Heart left ventricle (tissue), 16 donors: ENCODE results near the gene ULK4. TPM values are rescaled to one million over a fixed set of nuclear protein-coding genes. Genes with fewer than 3 reads are reported as not detected.
"Not testable (repeated sequence)": the region's sequence is repeated elsewhere in the genome, so short reads cannot be mapped to it uniquely, and the experiment has no call there.

ENCODE experiments used
- ATAC-seq, 4 donors: fragments of 200-7000 bp; cut with Tn5 transposase; one replicate each; pipeline ENCODE4 v1.9.1; 2020 to 2022; ENCODE audit warnings: moderate library complexity in 4 of 4, mild to moderate bottlenecking in 3 of 4, moderate number of reproducible peaks in 1 of 4
- DNase-seq, 5 donors: peaks; one replicate each; pipeline ENCODE4 v3.0.0-alpha.2; 2020
- H3K27ac ChIP-seq, 12 donors: fragments of 200-600 bp; sonication (generic) in 4 of 12; one replicate each; pipeline versions ENCODE4 v1.5.0 to v1.8.0; 2016 to 2022; ENCODE audit warnings: mild to moderate bottlenecking in 2 of 12
- H3K27me3 ChIP-seq, 9 donors: fragments of 200-600 bp; sonication (generic) in 2 of 9; one replicate each; pipeline versions ENCODE4 v1.5.1 to v1.8.0; 2016 to 2022; ENCODE audit warnings: mild to moderate bottlenecking in 3 of 9
- H3K36me3 ChIP-seq, 9 donors: fragments of 200-600 bp; sonication (generic) in 2 of 9; one replicate each; pipeline versions ENCODE4 v1.5.0 to v1.8.0; 2018 to 2022; ENCODE audit warnings: mild to moderate bottlenecking in 2 of 9
- H3K4me1 ChIP-seq, 12 donors: fragments of 200-600 bp; sonication (generic) in 4 of 12; one replicate each; pipeline versions ENCODE4 v1.5.0 to v1.8.0; 2016 to 2022; ENCODE audit warnings: mild to moderate bottlenecking in 3 of 12
- H3K4me3 ChIP-seq, 12 donors: fragments of 200-600 bp; sonication (generic) in 4 of 12; one replicate each; pipeline versions ENCODE4 v1.5.0 to v1.8.0; 2017 to 2022; ENCODE audit warnings: mild to moderate bottlenecking in 9 of 12, moderate library complexity in 4 of 12
- H3K9me3 ChIP-seq, 12 donors: fragments of 200-600 bp; sonication (generic) in 4 of 12; one replicate each; pipeline versions ENCODE4 v1.5.0 to v1.8.0; 2016 to 2022; ENCODE audit warnings: mild to moderate bottlenecking in 1 of 12
- CTCF ChIP-seq, 12 donors: fragments of 200-600 bp; sonication (generic) in 4 of 12; IDR thresholded peaks; one replicate each; pipeline versions ENCODE4 v1.5.0 to v1.8.0; 2018 to 2022; ENCODE audit warnings: antibody characterized with exemption in 12 of 12, mild to moderate bottlenecking in 5 of 12
- POLR2A ChIP-seq, 2 donors: fragments of 450-650 bp; IDR thresholded peaks; one replicate each; pipeline ENCODE4 v1.6.1; 2017; ENCODE audit warnings: antibody characterized with exemption in 2 of 2, mild to moderate bottlenecking in 2 of 2, moderate library complexity in 2 of 2
- WGBS, 4 donors: extraction: QIAGEN DNeasy Blood & Tissue Kit in 2 of 4; methylation state at CpG; one replicate each; pipeline versions ENCODE4 v1.1.5 to v1.1.7; 2013 to 2018; 5-methylcytosine and 5-hydroxymethylcytosine counted together
- intact Hi-C, 10 donors: fragments of 100-400 bp; cut with DNase I; formaldehyde crosslinking; loops; one replicate each; pipeline versions ENCODE4 v1.11.1 to v1.14.2; 2022
- polyA plus RNA-seq, 2 donors: library from polyadenylated mRNA; stranded (reverse); fragments of 200-250 nt; gene quantifications; one replicate each; pipeline ENCODE4 v1.2.3, GENCODE V29; 2013
- total RNA-seq, 9 donors: library from RNA; depleted of rRNA in 2 of 9; stranded (reverse); fragments of >200 nt in 2 of 9; fragmentation: NEBNext Ultra II Directional in 3 of 9; extraction: Animal tissue kit (Norgen Biotek cat#: 25700) in 3 of 9; gene quantifications; one replicate each; pipeline versions ENCODE4 v1.1.0 to v1.2.4, GENCODE V29; 2016 to 2023
- donor health status: ischemic (EF 13 %, LVEDD 7.1; RV severe dilation, severe dysfunction).
- donor health status: healthy with polysubstance abuse.
- donor health status: DM: no; HTN: yes; CAD: no.
- donor health status: DM: no; HTN: no; CAD: no.
- donor health status: ischemic (EF 25% LVEDD 6.9; RV normal size, moderate dysfunction).
- donor health status: ischemic (EF 25% LVEDD 5.7; RV mildly dilated, moderate dysfunction).
- donor health status: healthy.
- donor health status: DM: yes; HTN: yes; CAD: no.
- donor health status: ischemic (EF 35%, LVEDD 5.7; RV mildly dilated, moderate dysfunction).
- donor health status: nonischemic (EF 11% LVEDD 7.7; RV severe dilation, severe dysfunction).
- donor health status: DM: yes; HTN: yes; CAD: no.
- donor health status: PGD.
- donor health status: ischemic (EF 29% LVEDD 5.4; RV normal size, mild dysfunction).
- donor health status: nonischemic (EF 23%, LVEDD 6.1; RV moderate dilation, normal function).

ULK4 gene
- total and polyA plus RNA-seq, 11 donors = 0.91 to 6.1 (median 2.1) TPM

DNA sequence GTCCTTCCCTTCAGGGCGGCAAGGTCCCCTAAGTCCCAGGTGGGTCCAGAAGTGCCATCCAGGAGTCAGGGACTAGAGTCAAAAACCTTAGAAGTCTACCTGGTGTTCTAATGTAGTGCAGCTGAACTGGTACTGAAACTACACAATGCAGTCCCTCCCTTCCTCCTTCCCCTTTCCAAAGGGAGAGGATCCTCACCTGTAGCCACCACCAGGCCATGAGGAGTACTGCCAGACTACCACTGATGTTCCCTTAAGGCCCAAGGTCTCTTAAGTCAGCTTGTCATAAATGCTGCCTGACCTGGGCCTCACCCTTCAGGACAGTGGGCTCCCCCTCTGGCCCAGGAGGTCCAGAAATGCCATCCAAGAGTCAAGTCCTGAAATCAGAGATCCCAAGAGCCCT lies 98.9 kb downstream of the ULK4 start:
- DNase-seq = no peak
- H3K9me3 ChIP-seq = peaks cover 0 to 11% (median 0%) of the 10 kb centered on the region in 12 donors
- H3K27me3 ChIP-seq = no peaks in the 10 kb centered on the region
- no peaks in the 10 kb centered on the region for H3K36me3 ChIP-seq
- 91 to 100% (median 98%) methylated on average over 1 of the region's 1 CpG for WGBS, 4 donors
- no peak for ATAC-seq
- intact Hi-C loops = no loop called here
- H3K4me3 ChIP-seq = no peak overlapping the region
- H3K27ac ChIP-seq = no peak overlapping the region
- TF ChIP-seq CTCF (IDR thresholded peaks at IDR 0.05) = no peak
- no peak for TF ChIP-seq POLR2A (IDR thresholded peaks at IDR 0.05)
- no peaks in the 10 kb centered on the region for H3K4me1 ChIP-seq

DNA sequence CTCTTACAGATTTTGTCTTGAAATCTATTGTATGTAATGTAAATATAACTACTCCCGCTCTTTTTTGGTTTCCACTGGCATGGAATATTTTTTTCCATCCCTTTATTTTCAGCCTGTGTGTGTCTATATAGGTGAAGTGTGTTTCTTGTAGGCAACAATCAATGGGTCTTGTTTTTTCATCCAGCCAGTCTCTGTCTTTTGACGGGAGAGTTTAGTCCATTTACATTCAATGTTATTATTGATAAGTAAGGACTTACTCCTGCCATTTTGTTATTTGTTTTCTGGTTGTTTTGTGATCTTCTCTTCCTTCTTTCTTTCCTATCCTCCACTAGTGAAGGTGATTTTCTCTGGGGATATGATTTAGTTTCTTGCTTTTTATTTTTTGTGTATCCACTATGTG lies 101.4 kb downstream of the ULK4 start:
- peaks cover 0 to 11% (median 0%) of the 10 kb centered on the region in 12 donors for H3K9me3 ChIP-seq
- intact Hi-C loops, H3K36me3 ChIP-seq, H3K27me3 ChIP-seq, H3K4me1 ChIP-seq, DNase-seq, H3K4me3 ChIP-seq, H3K27ac ChIP-seq, ATAC-seq: not testable (repeated sequence)
- WGBS, 4 donors = 93 to 99% (median 96%) methylated on average over 2 of the region's 2 CpGs

DNA sequence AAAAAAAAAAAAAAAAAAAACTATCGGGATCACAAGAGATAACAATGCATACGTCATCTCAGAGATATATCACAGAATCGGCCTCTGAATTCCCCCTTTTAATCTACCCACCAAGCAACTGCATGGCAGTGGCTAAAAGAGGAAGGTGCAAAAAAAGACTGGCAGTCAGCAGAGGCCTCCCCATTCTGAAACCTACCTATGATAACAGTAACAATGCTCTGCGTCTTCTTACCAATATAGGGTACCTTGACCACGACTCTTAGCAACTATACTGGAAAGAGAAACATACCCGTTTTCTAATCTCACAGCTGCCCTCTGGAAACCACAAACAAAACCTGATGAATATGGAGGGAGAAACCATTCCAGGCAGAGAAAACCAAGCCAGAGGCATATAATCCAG lies 106.9 kb downstream of the ULK4 start:
- Histone ChIP-seq H3K4me1 (no peaks in the 10 kb centered on the region), H3K27ac (no peak overlapping the region), H3K4me3 (no peak overlapping the region), H3K9me3 (no peaks in the 10 kb centered on the region), H3K36me3 (no peaks in the 10 kb centered on the region), H3K27me3 (no peaks in the 10 kb centered on the region)
- 93 to 96% (median 93%) methylated on average over 6 of the region's 6 CpGs for WGBS, 4 donors
- ATAC-seq (no peak), DNase-seq (no peak)
- intact Hi-C loops = no loop called here
- TF ChIP-seq CTCF (IDR thresholded peaks at IDR 0.05) (no peak), POLR2A (IDR thresholded peaks at IDR 0.05) (no peak)

DNA sequence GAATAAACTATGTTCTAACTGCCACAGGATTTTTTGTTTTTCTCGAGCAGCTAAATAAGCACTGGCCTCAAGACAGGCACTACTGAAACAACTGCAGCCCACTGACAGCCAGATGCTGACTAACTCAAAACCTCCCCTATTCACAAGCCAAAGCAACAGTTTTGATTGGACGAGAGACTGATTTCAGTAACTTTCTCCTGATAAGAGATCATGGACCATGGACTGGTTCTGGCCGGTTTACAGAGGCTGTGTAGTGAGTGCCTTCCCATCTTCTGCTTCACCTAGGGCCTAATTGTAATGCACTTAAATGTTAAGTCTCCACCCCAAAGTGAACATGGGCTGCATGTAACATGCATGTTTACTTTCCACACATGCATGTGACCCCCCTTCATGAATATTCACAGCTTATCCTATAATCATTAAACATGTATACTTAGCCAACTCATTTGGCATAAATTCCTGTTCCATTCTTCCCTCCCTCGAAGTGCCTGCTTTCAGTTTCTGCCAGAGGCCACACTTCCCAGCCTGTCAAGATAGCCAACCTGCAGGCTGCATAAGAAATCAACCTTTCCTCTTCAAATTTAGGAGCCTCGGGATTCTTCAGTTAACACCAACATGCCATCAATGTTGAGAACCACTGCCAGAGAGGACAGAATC lies 108.2 kb downstream of the ULK4 start:
- no peak for ATAC-seq

More for the DNA sequence above, 108.2 kb downstream of the ULK4 start:
- intact Hi-C loops = no loop called here
- no peak for DNase-seq
- H3K36me3 ChIP-seq = no peaks in the 10 kb centered on the region
- WGBS, 4 donors = 63 to 76% (median 69%) methylated on average over 4 to 5 of the region's 5 CpGs
- H3K27ac ChIP-seq = no peak overlapping the region
- no peaks in the 10 kb centered on the region for H3K4me1 ChIP-seq
- no peak overlapping the region for H3K4me3 ChIP-seq
- TF ChIP-seq CTCF (IDR thresholded peaks at IDR 0.05) (no peak), POLR2A (IDR thresholded peaks at IDR 0.05) (no peak)
- H3K27me3 ChIP-seq = no peaks in the 10 kb centered on the region
- no peaks in the 10 kb centered on the region for H3K9me3 ChIP-seq
